BLaER1 treated with 17β-estradiol and CSF1 and Interleukin-3, amounts not matched to agents 10 nM and 100 nM (cell line): Measurements from ENCODE around the gene RND2.

ENCODE experiments used
- H3K27ac ChIP-seq, 11 experiments: shearing (Covaris generic); formaldehyde crosslinking; 2 replicates each; pipeline ENCODE4 v1.8.1; 2022
- H3K27me3 ChIP-seq, 11 experiments: shearing (Covaris generic); formaldehyde crosslinking; 2 replicates each; pipeline ENCODE4 v1.8.1; 2022
- H3K36me3 ChIP-seq, 11 experiments: shearing (Covaris generic); formaldehyde crosslinking; 2 replicates each; pipeline ENCODE4 v1.8.1; 2022
- H3K4me1 ChIP-seq, 10 experiments: shearing (Covaris generic); formaldehyde crosslinking; 2 replicates each; pipeline ENCODE4 v1.8.1; 2022
- H3K4me2 ChIP-seq, 11 experiments: shearing (Covaris generic); formaldehyde crosslinking; 2 replicates each; pipeline ENCODE4 v1.8.1; 2022
- H3K4me3 ChIP-seq, 10 experiments: shearing (Covaris generic); formaldehyde crosslinking; 2 replicates each; pipeline ENCODE4 v1.8.1; 2022
- H3K9ac ChIP-seq, 11 experiments: shearing (Covaris generic); formaldehyde crosslinking; 2 replicates each; pipeline ENCODE4 v1.8.1; 2022
- H3K9me3 ChIP-seq, 11 experiments: shearing (Covaris generic); formaldehyde crosslinking; replicated peaks in 1 of 11; 2 replicates each; pipeline ENCODE4 v1.8.1; 2022
- H4K20me1 ChIP-seq, 11 experiments: shearing (Covaris generic); formaldehyde crosslinking; 2 replicates each; pipeline ENCODE4 v1.8.1; 2022
- Cebpa-rat ChIP-seq, 11 experiments: shearing (Covaris generic); IDR thresholded peaks; 2 replicates each; pipeline ENCODE4 v1.8.1; 2022

RND2 gene

GRCh38 chr17:43014020-43014648, 10.9 kb upstream of the RND2 start:
- peaks cover 13 to 63% (median 40%) of the 10 kb centered on the region in 10 experiments for H3K4me1 ChIP-seq
- no peak overlapping the region for H3K4me3 ChIP-seq
- peak overlapping the region in 7 of 11 experiments; percentile 0 to 70 (median 50); a peak in 11 of 22 replicates for H3K27ac ChIP-seq
- H3K4me2 ChIP-seq, result peak overlapping the region in 7 of 11 experiments; percentile 11 to 80 (median 63); a peak in 13 of 22 replicates
- no peaks in the 10 kb centered on the region for H3K27me3 ChIP-seq
- H3K9me3 ChIP-seq, result no peaks in the 10 kb centered on the region
- H3K36me3 ChIP-seq, result peaks cover 22 to 77% (median 50%) of the 10 kb centered on the region in 11 experiments; a peak in 21 of 22 replicates
- TF ChIP-seq Cebpa-rat (IDR thresholded peaks at IDR 0.05), result 0 out of 22 replicates have a peak, but pooled peaks of 1 of the 11 experiments have one; percentile 18
- peak overlapping the region in 8 of 11 experiments; percentile 1 to 64 (median 35); a peak in 9 of 22 replicates for H3K9ac ChIP-seq
- H4K20me1 ChIP-seq, result peaks cover 0 to 89% (median 0%) of the 10 kb centered on the region in 11 experiments; a peak in 8 of 22 replicates

GRCh38 chr17:43014649-43015542, 10.1 kb upstream of the RND2 start:
- H3K27me3 ChIP-seq, result no peaks in the 10 kb centered on the region
- peaks cover 20 to 71% (median 47%) of the 10 kb centered on the region in 10 experiments for H3K4me1 ChIP-seq
- H3K36me3 ChIP-seq, result peaks cover 22 to 84% (median 50%) of the 10 kb centered on the region in 11 experiments; a peak in 21 of 22 replicates
- peak overlapping the region in 7 of 11 experiments; percentile 11 to 80 (median 63); a peak in 12 of 22 replicates for H3K4me2 ChIP-seq
- H3K27ac ChIP-seq, result peak overlapping the region in 7 of 11 experiments; percentile 0 to 70 (median 50); a peak in 12 of 22 replicates
- H4K20me1 ChIP-seq, result peaks cover 0 to 97% (median 4%) of the 10 kb centered on the region in 11 experiments; a peak in 8 of 22 replicates
- TF ChIP-seq Cebpa-rat (IDR thresholded peaks at IDR 0.05), result no peak
- H3K9ac ChIP-seq, result peak overlapping the region in 9 of 11 experiments; percentile 1 to 64 (median 29); a peak in 10 of 22 replicates
- no peaks in the 10 kb centered on the region for H3K9me3 ChIP-seq
- no peak overlapping the region for H3K4me3 ChIP-seq

GRCh38 chr17:43015579-43015978, 9.5 kb upstream of the RND2 start:
- H4K20me1 ChIP-seq, result peaks cover 0 to 100% (median 4%) of the 10 kb centered on the region in 11 experiments; a peak in 8 of 22 replicates
- H3K27me3 ChIP-seq, result no peaks in the 10 kb centered on the region
- H3K9ac ChIP-seq, result peak overlapping the region in 3 of 11 experiments; percentile 9 to 64 (median 23); a peak in 2 of 22 replicates
- peak overlapping the region in 5 of 11 experiments; percentile 60 to 80 (median 74); a peak in 8 of 22 replicates for H3K4me2 ChIP-seq
- peaks cover 27 to 74% (median 54%) of the 10 kb centered on the region in 10 experiments for H3K4me1 ChIP-seq
- no peaks in the 10 kb centered on the region for H3K9me3 ChIP-seq
- H3K27ac ChIP-seq, result peak overlapping the region in 3 of 11 experiments; percentile 24 to 70 (median 69); a peak in 3 of 22 replicates
- TF ChIP-seq Cebpa-rat (IDR thresholded peaks at IDR 0.05), result no peak
- no peak overlapping the region for H3K4me3 ChIP-seq
- H3K36me3 ChIP-seq, result peaks cover 22 to 90% (median 50%) of the 10 kb centered on the region in 11 experiments; a peak in 21 of 22 replicates

- no peak for TF ChIP-seq Cebpa-rat (IDR thresholded peaks at IDR 0.05)
- H3K9ac ChIP-seq, result peak overlapping the region in 2 of 11 experiments; percentile 23 to 64; a peak in 1 of 22 replicates
Measured at GRCh38 chr17:43016216-43016615, 8.8 kb upstream of the RND2 start.

GRCh38 chr17:43018008-43018853, 6.8 kb upstream of the RND2 start:
- Histone ChIP-seq H3K36me3 (peaks cover 17 to 72% (median 42%) of the 10 kb centered on the region in 11 experiments; a peak in 21 of 22 replicates), H3K4me2 (peak overlapping the region; percentile 92 to 100 (median 99)), H3K27ac (peak overlapping the region in 9 of 11 experiments; percentile 4 to 82 (median 66); a peak in 15 of 22 replicates)

More at GRCh38 chr17:43016216-43016615, 8.8 kb upstream of the RND2 start:
- Histone ChIP-seq H3K27me3 (no peaks in the 10 kb centered on the region), H3K27ac (peak overlapping the region in 1 of 11 experiments; percentile 6; a peak in 2 of 22 replicates), H3K36me3 (peaks cover 22 to 90% (median 50%) of the 10 kb centered on the region in 11 experiments; a peak in 21 of 22 replicates), H3K9me3 (no peaks in the 10 kb centered on the region), H3K4me1 (peaks cover 33 to 74% (median 61%) of the 10 kb centered on the region in 10 experiments), H3K4me3 (no peak overlapping the region), H3K4me2 (peak overlapping the region in 4 of 11 experiments; percentile 16 to 80 (median 68); a peak in 7 of 22 replicates), H4K20me1 (peaks cover 0 to 93% (median 4%) of the 10 kb centered on the region in 11 experiments; a peak in 8 of 22 replicates)

GRCh38 chr17:43018932-43019331, 6.1 kb upstream of the RND2 start:
- peak in 3 of 11 experiments; percentile 28 to 44 (median 38); a peak in 2 of 22 replicates for TF ChIP-seq Cebpa-rat (IDR thresholded peaks at IDR 0.05)
- peak overlapping the region in 10 of 11 experiments; percentile 37 to 91 (median 83); a peak in 16 of 22 replicates for H3K9ac ChIP-seq
- H3K4me1 ChIP-seq, result peaks cover 42 to 77% (median 69%) of the 10 kb centered on the region in 10 experiments
- H3K4me3 ChIP-seq, result peak overlapping the region in 3 of 10 experiments; percentile 85 to 100 (median 93); a peak in 4 of 20 replicates
- H3K36me3 ChIP-seq, result peaks cover 12 to 65% (median 35%) of the 10 kb centered on the region in 11 experiments; a peak in 20 of 22 replicates
- H4K20me1 ChIP-seq, result peaks cover 0 to 66% (median 4%) of the 10 kb centered on the region in 11 experiments; a peak in 8 of 22 replicates
- no peaks in the 10 kb centered on the region for H3K27me3 ChIP-seq
- peak overlapping the region in 9 of 11 experiments; percentile 4 to 82 (median 66); a peak in 16 of 22 replicates for H3K27ac ChIP-seq
- H3K4me2 ChIP-seq, result peak overlapping the region; percentile 92 to 100 (median 99)
- no peaks in the 10 kb centered on the region for H3K9me3 ChIP-seq

More at GRCh38 chr17:43018008-43018853, 6.8 kb upstream of the RND2 start:
- Histone ChIP-seq H3K4me1 (peaks cover 42 to 77% (median 68%) of the 10 kb centered on the region in 10 experiments), H3K4me3 (peak overlapping the region in 1 of 10 experiments; percentile 93; a peak in 2 of 20 replicates), H3K9me3 (no peaks in the 10 kb centered on the region), H3K9ac (peak overlapping the region in 8 of 11 experiments; percentile 12 to 91 (median 72); a peak in 5 of 22 replicates), H4K20me1 (peaks cover 0 to 73% (median 4%) of the 10 kb centered on the region in 11 experiments; a peak in 8 of 22 replicates), H3K27me3 (no peaks in the 10 kb centered on the region)
- no peak for TF ChIP-seq Cebpa-rat (IDR thresholded peaks at IDR 0.05)

GRCh38 chr17:43019418-43019817, 5.6 kb upstream of the RND2 start:
- peaks cover 12 to 60% (median 32%) of the 10 kb centered on the region in 11 experiments; a peak in 19 of 22 replicates for H3K36me3 ChIP-seq
- peak overlapping the region; percentile 23 to 91 (median 82); a peak in 21 of 22 replicates for H3K9ac ChIP-seq
- H4K20me1 ChIP-seq, result peaks cover 0 to 61% (median 4%) of the 10 kb centered on the region in 11 experiments; a peak in 8 of 22 replicates
- H3K4me1 ChIP-seq, result peaks cover 42 to 76% (median 68%) of the 10 kb centered on the region in 10 experiments
- no peaks in the 10 kb centered on the region; a peak in 1 of 22 replicates for H3K27me3 ChIP-seq
- peak overlapping the region; percentile 92 to 100 (median 99) for H3K4me2 ChIP-seq
- peak overlapping the region in 10 of 11 experiments; percentile 45 to 83 (median 68); a peak in 19 of 22 replicates for H3K27ac ChIP-seq
- no peaks in the 10 kb centered on the region for H3K9me3 ChIP-seq
- peak overlapping the region in 5 of 10 experiments; percentile 85 to 100 (median 93); a peak in 10 of 20 replicates for H3K4me3 ChIP-seq
- TF ChIP-seq Cebpa-rat (IDR thresholded peaks at IDR 0.05), result no peak
